Measurements from ENCODE around the gene ZRANB2. TPM values are rescaled to one million over a fixed set of nuclear protein-coding genes. Genes with fewer than 3 reads are reported as not detected.

Gene ZRANB2
- total RNA-seq, 1 experiment from 2014 or later, result 44.3 TPM

DNA sequence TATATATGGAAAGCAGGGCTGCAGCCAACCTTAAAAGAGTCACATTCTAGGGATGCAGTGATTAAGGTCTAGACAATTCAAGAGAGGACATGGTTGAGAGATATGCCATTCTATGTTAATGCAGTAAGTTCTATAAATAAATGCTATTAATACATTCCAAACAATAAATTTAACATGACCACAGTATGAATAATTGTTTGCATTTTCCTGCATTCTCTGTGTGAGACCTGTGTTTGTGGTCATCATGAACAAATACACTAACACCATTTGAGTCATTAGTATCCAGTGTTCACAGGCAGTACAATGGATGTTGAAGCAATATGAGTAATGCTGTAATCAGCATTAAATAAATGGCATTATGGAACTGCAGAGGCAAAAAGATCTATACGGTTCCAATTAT lies 5.5 kb upstream of the ZRANB2 start:
- Histone ChIP-seq H3K4me3 (ENCODE audit: insufficient read depth, low read depth, low read length) (no peak overlapping the region), H3K36me3 (replicated peaks; ENCODE audit: control insufficient read depth, insufficient read depth, low read length) (no peaks in the 10 kb centered on the region), H3K27me3 (ENCODE audit: control insufficient read depth, insufficient read depth, low read length) (no peaks in the 10 kb centered on the region; the same call in 1 of the 2 replicates)
- DNase-seq, result no peak

DNA sequence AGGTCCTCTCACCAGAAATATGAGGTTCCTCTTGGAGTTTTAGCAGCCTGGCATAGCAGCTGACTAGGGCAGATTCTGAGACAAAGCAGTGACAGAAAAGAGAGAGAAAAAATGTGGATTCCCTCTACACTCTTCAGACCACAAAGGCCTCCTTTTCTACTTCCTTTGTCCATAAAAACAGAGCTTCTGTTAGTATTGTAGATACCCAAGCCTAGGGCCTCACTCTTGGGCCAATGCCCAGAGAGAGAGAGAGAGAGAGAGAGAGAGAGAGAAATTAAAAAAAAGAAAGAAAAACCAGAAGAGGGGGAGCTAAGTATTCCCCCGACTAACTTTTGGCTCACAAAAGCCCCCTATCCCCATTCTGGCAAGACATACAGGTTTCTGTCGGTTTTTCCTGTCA lies 2.4 kb upstream of the ZRANB2 start:
- DNase-seq, result no peak
- Histone ChIP-seq H3K27me3 (ENCODE audit: control insufficient read depth, insufficient read depth, low read length) (no peaks in the 10 kb centered on the region; the same call in 1 of the 2 replicates), H3K36me3 (replicated peaks; ENCODE audit: control insufficient read depth, insufficient read depth, low read length) (no peaks in the 10 kb centered on the region), H3K4me3 (ENCODE audit: insufficient read depth, low read depth, low read length) (no peak overlapping the region)

DNA sequence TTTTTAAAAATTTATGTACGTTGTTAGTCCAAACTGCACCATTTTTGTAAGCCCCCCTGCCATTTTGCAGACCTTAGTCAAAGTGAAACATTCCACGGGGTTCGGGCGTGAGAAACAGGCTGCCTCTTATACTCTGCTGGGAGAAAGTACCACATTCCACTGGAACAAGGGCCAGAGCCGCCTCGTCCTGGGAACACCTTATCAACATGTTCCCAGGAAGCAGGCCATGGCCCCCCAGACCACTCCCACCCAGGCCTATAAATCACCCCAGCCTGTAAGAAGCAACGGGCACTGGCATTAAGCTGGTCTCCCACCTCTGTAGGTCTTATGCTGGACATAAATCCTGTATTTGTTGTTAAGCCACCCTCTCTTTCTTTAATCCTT lies 854 bp upstream of the ZRANB2 start:
- DNase-seq, result no peak
- peak overlapping the region; percentile 27 for H3K4me3 ChIP-seq (ENCODE audit: insufficient read depth, low read depth, low read length)
- H3K36me3 ChIP-seq (replicated peaks; ENCODE audit: control insufficient read depth, insufficient read depth, low read length), result peaks cover 9% of the 10 kb centered on the region
- no peaks in the 10 kb centered on the region; the same call in 1 of the 2 replicates for H3K27me3 ChIP-seq (ENCODE audit: control insufficient read depth, insufficient read depth, low read length)

DNA sequence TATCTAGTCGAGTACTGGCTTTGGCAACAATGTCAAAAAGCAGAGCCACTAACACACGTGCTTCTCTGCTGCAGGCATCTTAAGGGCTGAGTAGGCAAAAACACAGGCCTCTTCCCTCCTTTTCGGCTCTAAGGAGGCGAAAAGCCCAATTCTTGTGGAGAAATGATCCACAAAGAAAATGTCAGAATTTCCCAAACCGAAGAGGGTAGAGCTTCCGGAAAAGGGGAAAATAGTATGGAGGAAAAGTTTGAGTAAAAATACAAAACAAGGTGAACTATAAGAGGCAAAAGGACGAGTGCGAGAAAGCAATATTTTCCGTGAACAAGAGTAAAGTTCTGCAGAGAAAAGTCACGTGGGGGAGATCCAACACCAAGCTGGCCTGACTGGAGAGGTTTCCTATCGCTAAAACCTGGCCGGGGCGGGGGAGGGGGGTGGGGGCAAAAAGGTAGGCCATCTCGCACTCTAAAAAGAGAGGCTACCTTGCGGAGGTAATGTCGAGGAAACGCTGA lies 551 bp downstream of the ZRANB2 start:
- peak; percentile 12 for DNase-seq
- no peaks in the 10 kb centered on the region; the same call in 1 of the 2 replicates for H3K27me3 ChIP-seq (ENCODE audit: control insufficient read depth, insufficient read depth, low read length)
- H3K36me3 ChIP-seq (replicated peaks; ENCODE audit: control insufficient read depth, insufficient read depth, low read length), result peaks cover 21% of the 10 kb centered on the region
- peak overlapping the region; percentile 89 for H3K4me3 ChIP-seq (ENCODE audit: insufficient read depth, low read depth, low read length)

DNA sequence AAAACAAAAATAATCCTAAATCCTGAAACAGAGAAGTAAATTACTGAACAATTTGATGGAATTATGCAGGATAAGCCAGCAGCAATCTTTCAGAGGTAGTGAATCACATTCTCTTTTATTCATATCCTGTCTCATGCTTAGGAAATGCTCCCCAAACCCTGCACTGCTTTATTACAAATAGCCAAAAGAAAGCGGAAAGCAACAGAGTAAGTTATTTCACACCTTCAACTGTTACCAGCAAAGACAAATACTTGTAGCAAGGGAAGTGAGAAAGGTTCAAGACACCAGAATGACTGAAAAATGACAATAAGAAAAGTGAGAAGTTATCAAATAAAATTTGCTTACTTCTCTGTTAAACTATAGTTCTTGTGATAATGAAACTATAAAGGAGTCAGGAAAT lies 6.2 kb downstream of the ZRANB2 start:
- Histone ChIP-seq H3K36me3 (replicated peaks; ENCODE audit: control insufficient read depth, insufficient read depth, low read length) (peaks cover 41% of the 10 kb centered on the region), H3K27me3 (ENCODE audit: control insufficient read depth, insufficient read depth, low read length) (no peaks in the 10 kb centered on the region), H3K4me3 (ENCODE audit: insufficient read depth, low read depth, low read length) (no peak overlapping the region)
- no peak for DNase-seq

DNA sequence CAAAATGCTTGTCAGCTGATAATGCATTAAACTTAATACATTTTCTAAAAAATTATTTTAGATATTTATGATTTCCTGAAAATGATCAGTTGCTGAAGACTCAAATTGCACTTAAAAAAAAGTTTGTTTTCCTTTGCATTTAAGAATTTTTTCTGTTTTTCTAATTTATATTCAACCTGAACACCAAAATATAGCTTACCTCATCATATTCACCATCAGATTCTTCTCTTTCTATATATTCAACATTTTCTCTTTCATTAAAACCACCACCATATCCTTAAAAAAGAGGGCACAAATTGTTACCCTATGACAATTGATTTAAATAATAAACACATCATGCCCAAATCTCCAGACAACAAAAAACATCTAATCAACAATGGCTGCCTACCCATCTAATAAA lies 8.6 kb downstream of the ZRANB2 start:
- H3K27me3 ChIP-seq (ENCODE audit: control insufficient read depth, insufficient read depth, low read length), result no peaks in the 10 kb centered on the region
- no peak for DNase-seq
- peaks cover 49% of the 10 kb centered on the region for H3K36me3 ChIP-seq (replicated peaks; ENCODE audit: control insufficient read depth, insufficient read depth, low read length)
- H3K4me3 ChIP-seq (ENCODE audit: insufficient read depth, low read depth, low read length), result no peak overlapping the region

DNA sequence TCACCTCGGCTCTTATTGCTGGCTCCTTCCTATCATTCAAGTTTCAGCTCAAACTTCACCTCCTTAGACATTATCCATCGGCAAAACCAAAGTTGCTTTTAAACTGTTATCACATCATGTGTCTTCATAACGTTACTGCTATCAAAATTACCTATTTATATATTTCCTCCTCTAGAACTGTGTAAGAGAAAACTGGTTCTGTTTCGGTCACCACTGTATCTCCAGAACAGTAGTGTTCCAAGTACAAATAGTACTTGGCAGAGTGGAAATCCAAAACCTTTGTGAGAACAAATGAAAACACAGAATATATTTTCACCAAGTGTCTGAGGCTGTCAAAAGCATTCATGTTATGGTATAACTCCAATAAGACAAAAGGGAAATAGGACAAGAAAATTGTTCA lies 9.1 kb downstream of the ZRANB2 start:
- H3K4me3 ChIP-seq (ENCODE audit: insufficient read depth, low read depth, low read length), result no peak overlapping the region
- no peaks in the 10 kb centered on the region for H3K27me3 ChIP-seq (ENCODE audit: control insufficient read depth, insufficient read depth, low read length)
- H3K36me3 ChIP-seq (replicated peaks; ENCODE audit: control insufficient read depth, insufficient read depth, low read length), result peaks cover 46% of the 10 kb centered on the region
- no peak for DNase-seq

DNA sequence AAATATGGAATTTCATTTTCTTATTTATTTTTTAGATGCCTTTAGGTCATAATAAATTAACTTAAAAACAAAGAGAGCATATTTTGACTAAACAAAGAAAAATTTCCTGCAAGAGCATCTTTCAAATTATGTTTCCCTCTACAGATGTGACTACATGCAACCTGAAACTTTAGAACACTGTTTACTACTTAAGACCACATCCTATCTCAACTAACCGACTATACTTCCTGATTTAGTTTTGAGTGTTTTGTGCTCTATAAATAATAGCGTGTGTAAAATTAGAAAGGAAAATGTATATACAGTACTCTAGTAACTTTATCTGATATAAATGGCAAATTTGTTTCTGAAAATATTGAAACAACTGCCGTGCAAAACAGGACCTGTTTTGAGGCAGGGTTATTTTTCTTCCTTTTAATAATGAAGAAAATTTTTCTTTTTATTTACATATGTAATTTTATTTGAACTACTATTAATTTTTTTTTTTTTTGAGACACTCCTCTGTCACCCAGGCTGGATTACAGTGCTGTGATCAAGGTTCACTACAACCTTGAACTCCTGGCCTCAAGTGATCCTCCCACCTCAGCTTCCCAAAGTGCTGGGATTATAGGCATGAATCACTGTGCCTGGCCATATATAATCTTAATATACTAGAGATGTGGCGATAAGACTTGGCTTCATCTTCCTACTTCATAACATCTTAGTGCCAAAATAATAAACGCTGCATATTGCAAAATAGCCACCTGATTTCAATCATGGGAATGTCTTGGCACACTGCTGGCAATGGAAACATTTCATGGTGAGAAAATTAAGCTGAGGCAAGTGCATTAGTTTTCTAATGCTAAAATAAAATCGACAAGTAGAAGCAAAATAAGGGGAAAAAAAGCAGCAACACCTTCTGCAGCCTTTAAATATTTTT lies 12.3 kb downstream of the ZRANB2 start:
- no peaks in the 10 kb centered on the region for H3K27me3 ChIP-seq (ENCODE audit: control insufficient read depth, insufficient read depth, low read length)
- DNase-seq, result no peak
- H3K36me3 ChIP-seq (replicated peaks; ENCODE audit: control insufficient read depth, insufficient read depth, low read length), result peaks cover 50% of the 10 kb centered on the region
- H3K4me3 ChIP-seq (ENCODE audit: insufficient read depth, low read depth, low read length), result no peak overlapping the region

DNA sequence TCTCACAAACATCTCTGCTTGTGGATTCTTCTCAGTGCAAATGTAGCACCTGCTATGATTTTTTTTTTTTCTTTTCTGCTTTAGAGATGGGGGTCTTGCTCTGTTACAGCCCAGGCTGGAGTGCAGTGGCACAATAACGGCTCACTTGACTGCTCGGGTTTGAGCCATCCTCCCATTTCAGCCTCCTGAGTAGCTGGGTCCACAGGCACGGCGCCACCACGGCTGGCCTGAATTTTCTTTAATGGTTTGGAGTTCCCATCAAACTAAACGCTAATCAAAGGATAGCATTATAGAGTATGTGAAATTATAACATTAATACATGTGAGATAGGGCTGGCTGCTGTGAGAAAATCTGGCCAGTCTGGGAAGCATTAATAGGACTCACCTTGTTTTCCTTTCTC lies 26.0 kb downstream of the ZRANB2 start:
- DNase-seq, result no peak
- Histone ChIP-seq H3K4me3 (ENCODE audit: insufficient read depth, low read depth, low read length) (no peak overlapping the region), H3K27me3 (ENCODE audit: control insufficient read depth, insufficient read depth, low read length) (no peaks in the 10 kb centered on the region; the same call in 1 of the 2 replicates), H3K36me3 (replicated peaks; ENCODE audit: control insufficient read depth, insufficient read depth, low read length) (no peaks in the 10 kb centered on the region; the same call in 1 of the 2 replicates)

DNA sequence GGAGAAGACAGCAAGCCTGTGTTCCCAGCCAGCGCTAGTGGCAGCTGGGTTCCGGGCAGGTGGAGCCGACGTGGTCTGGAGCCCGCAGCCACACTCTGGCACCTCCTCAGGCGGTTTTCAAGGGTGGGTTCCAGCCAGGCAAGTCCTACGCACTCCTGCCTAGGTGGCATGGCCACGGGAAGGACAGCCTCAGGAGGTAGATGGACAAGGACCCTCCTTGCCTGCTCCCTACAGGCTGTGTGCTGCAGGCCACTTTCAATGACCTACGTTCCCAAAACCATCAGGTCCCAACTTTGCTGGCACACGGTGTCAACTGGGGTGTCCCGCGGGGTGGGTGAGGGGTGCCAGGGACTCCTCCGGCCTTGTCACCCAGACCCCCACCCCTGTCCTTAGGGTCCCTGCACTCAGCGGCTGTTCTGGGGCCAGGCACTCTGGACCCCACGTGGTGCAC lies 26.5 kb downstream of the ZRANB2 start:
- peaks cover 1% of the 10 kb centered on the region; the same call in 1 of the 2 replicates for H3K27me3 ChIP-seq (ENCODE audit: control insufficient read depth, insufficient read depth, low read length)
- peak; percentile 24 for DNase-seq

DNA sequence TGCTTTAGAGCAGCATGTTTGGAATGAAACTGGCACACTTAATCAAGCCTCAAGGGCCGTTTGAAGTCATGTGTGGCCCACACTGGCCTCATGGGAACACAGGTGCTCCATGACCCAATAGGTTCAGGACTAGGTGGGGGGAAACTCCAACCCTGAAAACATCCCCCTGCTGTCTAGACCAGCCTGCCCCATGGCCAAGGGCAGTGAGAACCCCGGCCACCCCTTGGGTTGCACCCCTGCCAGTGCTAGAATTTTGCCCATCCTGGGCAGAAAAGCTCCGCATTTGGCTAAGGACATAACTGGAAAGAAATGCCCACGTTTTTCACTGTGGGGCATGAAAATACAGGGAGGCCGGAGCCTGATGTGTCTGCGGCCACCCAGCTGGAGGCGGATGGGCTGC lies 27.1 kb downstream of the ZRANB2 start:
- Histone ChIP-seq H3K27me3 (ENCODE audit: control insufficient read depth, insufficient read depth, low read length) (peaks cover 7% of the 10 kb centered on the region), H3K36me3 (replicated peaks; ENCODE audit: control insufficient read depth, insufficient read depth, low read length) (no peaks in the 10 kb centered on the region), H3K4me3 (ENCODE audit: insufficient read depth, low read depth, low read length) (no peak overlapping the region)
- DNase-seq, result no peak

More for the DNA sequence above, 26.5 kb downstream of the ZRANB2 start:
- Histone ChIP-seq H3K36me3 (replicated peaks; ENCODE audit: control insufficient read depth, insufficient read depth, low read length) (no peaks in the 10 kb centered on the region), H3K4me3 (ENCODE audit: insufficient read depth, low read depth, low read length) (no peak overlapping the region)

DNA sequence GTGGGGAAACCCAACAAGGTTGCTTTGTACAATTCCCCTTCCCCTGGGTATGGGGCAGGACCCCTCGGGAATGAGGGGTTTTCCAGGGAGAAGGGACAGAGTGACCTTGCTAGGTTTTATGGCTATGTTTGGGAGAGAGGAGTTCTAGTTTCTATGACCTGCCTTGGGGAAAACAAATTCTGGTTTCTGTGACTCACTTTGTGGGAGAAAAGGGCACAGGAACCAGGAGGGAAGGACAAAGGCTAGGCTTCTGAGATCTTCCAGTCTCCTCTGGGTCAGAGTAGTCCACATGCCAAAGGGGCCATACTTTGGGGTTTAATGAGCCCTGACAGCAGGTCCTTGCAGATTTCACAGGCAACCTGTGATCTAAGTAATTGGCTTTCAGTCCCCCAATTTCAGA lies 27.7 kb downstream of the ZRANB2 start:
- DNase-seq, result no peak
- Histone ChIP-seq H3K27me3 (ENCODE audit: control insufficient read depth, insufficient read depth, low read length) (peaks cover 13% of the 10 kb centered on the region), H3K36me3 (replicated peaks; ENCODE audit: control insufficient read depth, insufficient read depth, low read length) (no peaks in the 10 kb centered on the region), H3K4me3 (ENCODE audit: insufficient read depth, low read depth, low read length) (no peak overlapping the region)

DNA sequence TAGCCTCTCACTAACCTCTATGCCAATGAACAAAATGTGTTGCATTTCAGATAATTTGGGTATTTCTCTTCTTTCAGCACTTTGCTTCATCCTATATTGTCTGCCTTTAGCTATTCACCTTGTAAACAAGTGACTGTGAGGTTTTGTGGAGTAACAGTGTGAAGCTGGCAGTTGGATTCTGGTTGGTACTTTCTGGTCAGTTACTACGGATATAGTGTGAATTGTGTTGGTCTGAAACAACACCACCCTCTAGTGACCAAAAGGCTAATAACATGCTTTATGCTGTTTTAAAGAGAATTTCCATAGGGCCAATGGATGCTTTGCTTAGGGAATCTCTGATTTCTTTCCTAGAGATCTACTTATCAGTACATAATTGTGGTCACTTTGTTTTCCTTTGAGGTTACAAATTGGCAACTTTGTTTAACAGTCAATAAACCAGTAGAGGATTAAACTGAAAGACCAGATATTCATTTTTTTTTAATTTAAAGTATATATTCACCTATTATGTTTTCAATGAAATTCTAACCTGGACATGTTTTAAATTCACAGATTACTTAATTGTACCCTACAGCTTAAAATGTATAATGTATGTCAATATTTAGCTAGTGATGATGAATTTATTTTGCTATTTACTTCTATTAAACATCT lies 30.8 kb downstream of the ZRANB2 start:
- Histone ChIP-seq H3K4me3 (ENCODE audit: insufficient read depth, low read depth, low read length) (no peak overlapping the region), H3K27me3 (ENCODE audit: control insufficient read depth, insufficient read depth, low read length) (peaks cover 33% of the 10 kb centered on the region), H3K36me3 (replicated peaks; ENCODE audit: control insufficient read depth, insufficient read depth, low read length) (no peaks in the 10 kb centered on the region)
- DNase-seq, result peak; percentile 64

DNA sequence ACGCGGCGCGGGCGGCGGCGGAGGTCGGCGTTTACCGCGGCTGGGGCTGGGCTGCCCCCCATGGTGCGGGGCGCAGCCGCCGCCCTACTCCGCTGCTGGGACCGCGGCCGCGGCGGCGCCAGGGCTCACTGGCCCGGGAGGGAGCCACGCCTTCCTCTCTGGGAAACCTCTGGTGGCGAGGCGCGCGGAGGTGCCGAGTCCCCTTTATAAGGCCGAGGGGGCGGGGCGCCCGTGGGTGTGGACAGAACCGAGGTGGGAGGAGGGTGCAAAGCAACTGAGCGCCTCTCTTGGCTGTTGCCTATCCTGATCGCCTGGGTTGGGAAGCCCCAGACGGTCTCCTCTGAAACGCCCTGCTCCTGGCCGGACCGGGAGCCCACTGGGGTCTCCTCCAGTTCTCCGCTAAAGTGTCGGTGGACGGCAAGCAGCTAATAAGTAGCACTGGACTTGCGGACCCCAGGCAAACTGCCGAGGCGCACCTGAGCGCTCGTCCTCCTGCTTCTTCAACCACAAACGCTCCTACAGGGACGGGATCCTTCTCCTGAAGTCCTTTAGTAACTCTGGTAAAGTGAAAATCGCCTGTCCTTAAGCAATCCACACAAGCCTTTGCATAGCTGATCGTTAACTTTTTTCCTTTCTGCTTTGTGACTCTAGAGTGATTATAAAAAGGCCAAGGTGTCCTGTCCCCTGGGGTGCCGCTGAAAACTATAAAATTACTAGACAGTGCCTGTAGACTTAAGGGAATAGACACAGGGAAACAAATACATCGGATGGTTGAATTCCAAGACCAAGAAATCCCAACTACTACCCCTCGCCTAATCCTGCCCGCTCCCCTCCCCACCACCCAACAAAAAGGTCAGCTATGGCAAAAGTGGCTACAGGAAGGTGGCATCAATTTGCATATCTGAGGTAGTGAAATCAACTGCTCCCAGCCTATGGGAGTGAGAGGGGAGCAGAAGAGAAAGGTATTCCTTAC lies 32.9 kb downstream of the ZRANB2 start, which contains the start of gene PTGER3:
PTGER3 (minus strand) TSS at position 182 of the 973 bp plus-strand sequence. CDS start 239 bp downstream, outside the sequence.
- peak; percentile 86 for DNase-seq
- H3K4me3 ChIP-seq (ENCODE audit: insufficient read depth, low read depth, low read length), result peak within 1 kb of the TSS; percentile 57
- no peaks in the 10 kb centered on the region for H3K36me3 ChIP-seq (replicated peaks; ENCODE audit: control insufficient read depth, insufficient read depth, low read length)
- H3K27me3 ChIP-seq (ENCODE audit: control insufficient read depth, insufficient read depth, low read length), result peaks cover 33% of the 10 kb centered on the region
